HFFc6 (cell line): ENCODE measurements around the gene PDHA1. TPM values are rescaled to one million over a fixed set of nuclear protein-coding genes. Genes with fewer than 3 reads are reported as not detected.

Source experiments
- DNase-seq: peaks from one replicate; pipeline ENCODE4 v3.0.0-alpha.2; 2018
- H3K27ac Mint-ChIP-seq: 2 replicates; pipeline ENCODE4 v1.8.0; 2020; ENCODE audit warnings: mild to moderate bottlenecking, mixed read lengths
- H3K27me3 Mint-ChIP-seq: 2 replicates; pipeline ENCODE4 v1.8.0; 2021; ENCODE audit warnings: mild to moderate bottlenecking, moderate library complexity, mixed read lengths; ENCODE audit not compliant: insufficient read depth
- H3K36me3 Mint-ChIP-seq: 2 replicates; pipeline ENCODE4 v1.8.0; 2021; ENCODE audit warnings: low read depth, mixed read lengths
- H3K4me1 Mint-ChIP-seq: 2 replicates; pipeline ENCODE4 v1.8.0; 2020; ENCODE audit warnings: low read depth, mixed read lengths
- H3K4me3 Mint-ChIP-seq: 2 replicates; pipeline ENCODE4 v1.8.0; 2020; ENCODE audit warnings: mild to moderate bottlenecking, moderate library complexity, mixed read lengths
- H3K9me3 Mint-ChIP-seq: 2 replicates; pipeline ENCODE4 v1.8.0; 2020; ENCODE audit warnings: mild to moderate bottlenecking, mixed read lengths
- total RNA-seq, 6 experiments: library from RNA; stranded (reverse); fragmentation: NEBNext Ultra II Directional; extraction: Animal tissue kit (Norgen Biotek cat#: 25700); gene quantifications; 2 replicates in 1 of 6; 3 replicates in 5 of 6; pipeline ENCODE4 v1.2.3, GENCODE V29; 2021
- TF ChIP-seq, protein P1 (sequence below): fragments of 200-600 bp; sonication (generic); IDR thresholded peaks from 2 replicates; pipeline ENCODE4 v1.5.0; 2021; ENCODE audit warnings: antibody characterized with exemption, mild to moderate bottlenecking

Gene PDHA1
- total RNA-seq, 6 experiments from 2014 or later: 153 to 182 (median 162) TPM

DNA sequence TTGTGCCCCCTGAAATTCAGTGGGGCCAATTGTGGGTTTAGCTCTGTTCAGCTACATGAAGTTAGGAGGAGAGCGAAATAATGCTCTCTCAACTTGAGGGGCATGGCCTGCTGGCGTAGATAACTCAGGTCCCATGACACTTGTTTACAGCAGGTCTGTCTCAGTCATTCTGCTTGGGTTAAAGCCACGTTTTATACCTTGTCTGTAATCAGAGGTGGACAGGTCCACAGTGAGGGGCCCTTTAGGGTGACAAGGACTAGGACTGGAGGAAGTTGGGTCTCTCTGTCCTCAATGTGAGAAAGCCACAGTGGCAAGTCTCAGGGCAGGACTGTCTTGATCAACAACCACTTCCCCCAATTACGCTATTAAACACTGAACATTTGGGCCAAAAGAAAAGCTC lies 49.0 kb downstream of the PDHA1 start:
- Mint-ChIP-seq H3K27me3 (peaks cover 11% of the 10 kb centered on the region; the same call in 1 of the 2 replicates), H3K27ac (no peak overlapping the region)
- DNase-seq: no peak

DNA sequence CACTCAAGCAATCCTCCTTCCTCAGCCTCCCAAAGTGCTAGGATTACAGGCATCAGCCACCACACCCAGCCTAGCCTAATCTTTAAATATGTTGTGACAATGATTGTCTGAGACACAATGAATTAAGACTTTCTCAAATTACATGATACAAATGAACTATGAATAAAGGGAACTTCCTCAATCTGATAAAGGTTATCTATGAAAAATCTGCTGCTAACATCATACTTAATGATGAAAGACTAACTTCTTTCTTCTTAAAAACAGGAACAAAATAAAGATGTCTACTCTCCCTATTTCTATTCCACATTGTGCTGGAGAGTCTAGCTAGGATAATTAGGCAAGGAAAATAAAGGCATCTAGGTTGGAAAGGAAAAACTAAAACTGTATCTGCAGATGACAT lies 60.0 kb downstream of the PDHA1 start:
- no peaks in the 10 kb centered on the region for H3K36me3 Mint-ChIP-seq
- H3K4me3 Mint-ChIP-seq: no peak overlapping the region
- DNase-seq: no peak
- H3K27ac Mint-ChIP-seq: no peak overlapping the region
- H3K27me3 Mint-ChIP-seq: peaks cover 7% of the 10 kb centered on the region
- TF ChIP-seq, protein P1, sequence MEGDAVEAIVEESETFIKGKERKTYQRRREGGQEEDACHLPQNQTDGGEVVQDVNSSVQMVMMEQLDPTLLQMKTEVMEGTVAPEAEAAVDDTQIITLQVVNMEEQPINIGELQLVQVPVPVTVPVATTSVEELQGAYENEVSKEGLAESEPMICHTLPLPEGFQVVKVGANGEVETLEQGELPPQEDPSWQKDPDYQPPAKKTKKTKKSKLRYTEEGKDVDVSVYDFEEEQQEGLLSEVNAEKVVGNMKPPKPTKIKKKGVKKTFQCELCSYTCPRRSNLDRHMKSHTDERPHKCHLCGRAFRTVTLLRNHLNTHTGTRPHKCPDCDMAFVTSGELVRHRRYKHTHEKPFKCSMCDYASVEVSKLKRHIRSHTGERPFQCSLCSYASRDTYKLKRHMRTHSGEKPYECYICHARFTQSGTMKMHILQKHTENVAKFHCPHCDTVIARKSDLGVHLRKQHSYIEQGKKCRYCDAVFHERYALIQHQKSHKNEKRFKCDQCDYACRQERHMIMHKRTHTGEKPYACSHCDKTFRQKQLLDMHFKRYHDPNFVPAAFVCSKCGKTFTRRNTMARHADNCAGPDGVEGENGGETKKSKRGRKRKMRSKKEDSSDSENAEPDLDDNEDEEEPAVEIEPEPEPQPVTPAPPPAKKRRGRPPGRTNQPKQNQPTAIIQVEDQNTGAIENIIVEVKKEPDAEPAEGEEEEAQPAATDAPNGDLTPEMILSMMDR: no peak
- H3K9me3 Mint-ChIP-seq: no peaks in the 10 kb centered on the region
- H3K4me1 Mint-ChIP-seq: no peaks in the 10 kb centered on the region

More for the DNA sequence above, 49.0 kb downstream of the PDHA1 start:
- Mint-ChIP-seq H3K36me3 (no peaks in the 10 kb centered on the region), H3K4me3 (no peak overlapping the region), H3K9me3 (no peaks in the 10 kb centered on the region), H3K4me1 (no peaks in the 10 kb centered on the region)
- TF ChIP-seq, protein P1: no peak

DNA sequence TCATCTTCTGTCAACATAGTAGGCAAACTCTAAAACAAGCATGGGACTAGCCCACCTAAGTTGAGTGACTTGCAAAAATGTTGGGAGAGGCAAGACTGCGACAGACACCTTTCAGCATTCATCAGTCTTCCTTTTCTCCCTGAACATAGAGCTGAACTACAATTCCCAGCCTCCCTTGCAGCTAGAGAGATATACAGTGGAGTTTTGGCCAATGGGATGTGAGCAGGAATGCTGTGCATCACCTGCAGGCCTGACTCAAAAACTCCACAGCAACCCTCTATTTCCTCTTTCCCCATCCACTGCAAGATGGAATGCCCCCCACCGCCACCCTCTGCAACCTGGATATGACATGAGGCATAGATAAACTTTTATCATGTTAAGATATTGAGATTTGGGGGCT lies 66.5 kb downstream of the PDHA1 start:
- Mint-ChIP-seq H3K9me3 (no peaks in the 10 kb centered on the region), H3K36me3 (no peaks in the 10 kb centered on the region), H3K27me3 (peaks cover 3% of the 10 kb centered on the region; the same call in 1 of the 2 replicates), H3K27ac (no peak overlapping the region), H3K4me3 (no peak overlapping the region), H3K4me1 (no peaks in the 10 kb centered on the region)
- TF ChIP-seq, protein P1: no peak
- DNase-seq: no peak

Other genes with a start within 250 kb of the PDHA1 start
- not detected for gene ADGRG2, start 221.5 kb upstream of the PDHA1 start, total RNA-seq
- gene MAP3K15, start 171.6 kb downstream of the PDHA1 start, total RNA-seq: under 1 TPM; 0.09 to 0.29 (median 0.23) TPM